ENCODE data around the gene SLC37A2.

SLC37A2 gene

GRCh38 chr11:125064070-125064469, 965 bp downstream of the SLC37A2 start:
- Histone ChIP-seq H3K36me3 (ENCODE audit: insufficient read depth, low read length) (no peaks in the 10 kb centered on the region), H3K9me3 (ENCODE audit: insufficient read depth, low read depth, low read length) (no peaks in the 10 kb centered on the region), H2AFZ (ENCODE audit: low read length) (no peak overlapping the region), H4K20me1 (ENCODE audit: insufficient read depth, low read length, poor library complexity, severe bottlenecking) (no peaks in the 10 kb centered on the region), H3K79me2 (ENCODE audit: insufficient read depth, low read length) (no peaks in the 10 kb centered on the region), H3K27me3 (ENCODE audit: insufficient read depth, low read length, poor library complexity, severe bottlenecking) (no peaks in the 10 kb centered on the region), H3K4me2 (ENCODE audit: low read depth, low read length, poor library complexity, severe bottlenecking) (no peak overlapping the region), H3K9ac (ENCODE audit: low read depth, low read length, poor library complexity, severe bottlenecking) (no peak overlapping the region), H3F3A (ENCODE audit: low read depth) (no peaks in the 10 kb centered on the region), H3K4me1 (ENCODE audit: insufficient read depth, low read length, poor library complexity, severe bottlenecking) (peaks cover under 1% of the 10 kb centered on the region), H3K4me3 (ENCODE audit: low read length, poor library complexity, severe bottlenecking) (no peak overlapping the region), H3K9me2 (replicated peaks; ENCODE audit: low read depth, low read length) (no peaks in the 10 kb centered on the region)
- TF ChIP-seq EZH2phosphoT487 (IDR thresholded peaks at IDR 0.05; ENCODE audit: borderline replicate concordance): no peak
- TF ChIP-seq, protein P1, sequence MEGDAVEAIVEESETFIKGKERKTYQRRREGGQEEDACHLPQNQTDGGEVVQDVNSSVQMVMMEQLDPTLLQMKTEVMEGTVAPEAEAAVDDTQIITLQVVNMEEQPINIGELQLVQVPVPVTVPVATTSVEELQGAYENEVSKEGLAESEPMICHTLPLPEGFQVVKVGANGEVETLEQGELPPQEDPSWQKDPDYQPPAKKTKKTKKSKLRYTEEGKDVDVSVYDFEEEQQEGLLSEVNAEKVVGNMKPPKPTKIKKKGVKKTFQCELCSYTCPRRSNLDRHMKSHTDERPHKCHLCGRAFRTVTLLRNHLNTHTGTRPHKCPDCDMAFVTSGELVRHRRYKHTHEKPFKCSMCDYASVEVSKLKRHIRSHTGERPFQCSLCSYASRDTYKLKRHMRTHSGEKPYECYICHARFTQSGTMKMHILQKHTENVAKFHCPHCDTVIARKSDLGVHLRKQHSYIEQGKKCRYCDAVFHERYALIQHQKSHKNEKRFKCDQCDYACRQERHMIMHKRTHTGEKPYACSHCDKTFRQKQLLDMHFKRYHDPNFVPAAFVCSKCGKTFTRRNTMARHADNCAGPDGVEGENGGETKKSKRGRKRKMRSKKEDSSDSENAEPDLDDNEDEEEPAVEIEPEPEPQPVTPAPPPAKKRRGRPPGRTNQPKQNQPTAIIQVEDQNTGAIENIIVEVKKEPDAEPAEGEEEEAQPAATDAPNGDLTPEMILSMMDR (conservative IDR thresholded peaks at IDR 0.05; ENCODE audit: low read length): no peak

- peaks cover 29% of the 10 kb centered on the region for H3K4me1 ChIP-seq (ENCODE audit: insufficient read depth, low read length, poor library complexity, severe bottlenecking)
- H3K79me2 ChIP-seq (ENCODE audit: insufficient read depth, low read length): no peaks in the 10 kb centered on the region
- H3K9me2 ChIP-seq (replicated peaks; ENCODE audit: low read depth, low read length): no peaks in the 10 kb centered on the region
- H3K27me3 ChIP-seq (ENCODE audit: insufficient read depth, low read length, poor library complexity, severe bottlenecking): no peaks in the 10 kb centered on the region
- TF ChIP-seq, protein P1 (conservative IDR thresholded peaks at IDR 0.05; ENCODE audit: low read length): no peak
- no peak for TF ChIP-seq EZH2phosphoT487 (IDR thresholded peaks at IDR 0.05; ENCODE audit: borderline replicate concordance)
- no peaks in the 10 kb centered on the region for H3K9me3 ChIP-seq (ENCODE audit: insufficient read depth, low read depth, low read length)
- H3F3A ChIP-seq (ENCODE audit: low read depth): no peaks in the 10 kb centered on the region
- H3K4me2 ChIP-seq (ENCODE audit: low read depth, low read length, poor library complexity, severe bottlenecking): no peak overlapping the region
- H2AFZ ChIP-seq (ENCODE audit: low read length): no peak overlapping the region
- H3K9ac ChIP-seq (ENCODE audit: low read depth, low read length, poor library complexity, severe bottlenecking): no peak overlapping the region
- H4K20me1 ChIP-seq (ENCODE audit: insufficient read depth, low read length, poor library complexity, severe bottlenecking): no peaks in the 10 kb centered on the region
- H3K36me3 ChIP-seq (ENCODE audit: insufficient read depth, low read length): no peaks in the 10 kb centered on the region
- H3K4me3 ChIP-seq (ENCODE audit: low read length, poor library complexity, severe bottlenecking): no peak overlapping the region
Measured at GRCh38 chr11:125068368-125068767, 5.3 kb downstream of the SLC37A2 start.

DNA sequence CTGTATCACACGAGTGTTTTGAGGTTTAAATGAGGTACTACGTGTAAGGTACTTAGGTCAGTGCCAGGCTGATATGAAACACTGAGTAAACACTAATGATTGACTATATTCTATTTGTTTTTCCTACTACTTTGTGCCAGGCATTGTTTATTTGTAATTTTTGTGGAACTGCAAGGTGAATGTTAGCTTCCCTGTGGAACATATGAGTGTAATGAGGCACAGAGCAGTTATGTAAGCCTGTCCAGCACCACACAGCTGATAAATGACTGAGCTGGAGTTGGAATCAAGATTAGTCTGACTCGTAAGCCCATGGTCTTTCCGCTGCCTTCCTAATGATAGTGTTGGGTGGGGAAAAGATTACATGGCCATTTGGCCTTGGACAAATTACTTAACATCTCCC, 5.9 kb downstream of the SLC37A2 start:
- Histone ChIP-seq H3K9ac (ENCODE audit: low read depth, low read length, poor library complexity, severe bottlenecking) (no peak overlapping the region), H2AFZ (ENCODE audit: low read length) (no peak overlapping the region)

More for the DNA sequence above, 5.9 kb downstream of the SLC37A2 start:
- Histone ChIP-seq H3K9me2 (replicated peaks; ENCODE audit: low read depth, low read length) (no peaks in the 10 kb centered on the region), H3K9me3 (ENCODE audit: insufficient read depth, low read depth, low read length) (no peaks in the 10 kb centered on the region), H3K36me3 (ENCODE audit: insufficient read depth, low read length) (no peaks in the 10 kb centered on the region), H3K27me3 (ENCODE audit: insufficient read depth, low read length, poor library complexity, severe bottlenecking) (no peaks in the 10 kb centered on the region), H3K79me2 (ENCODE audit: insufficient read depth, low read length) (no peaks in the 10 kb centered on the region), H3K4me2 (ENCODE audit: low read depth, low read length, poor library complexity, severe bottlenecking) (no peak overlapping the region), H3K4me1 (ENCODE audit: insufficient read depth, low read length, poor library complexity, severe bottlenecking) (peaks cover 29% of the 10 kb centered on the region), H3K4me3 (ENCODE audit: low read length, poor library complexity, severe bottlenecking) (no peak overlapping the region), H3F3A (ENCODE audit: low read depth) (no peaks in the 10 kb centered on the region), H4K20me1 (ENCODE audit: insufficient read depth, low read length, poor library complexity, severe bottlenecking) (no peaks in the 10 kb centered on the region)
- TF ChIP-seq, protein P1 (conservative IDR thresholded peaks at IDR 0.05; ENCODE audit: low read length): no peak
- TF ChIP-seq EZH2phosphoT487 (IDR thresholded peaks at IDR 0.05; ENCODE audit: borderline replicate concordance): no peak

All from Loucy (cell line).